OCI-LY7 (cell line): ENCODE measurements around the gene CFAP119. TPM values are rescaled to one million over a fixed set of nuclear protein-coding genes. Genes with fewer than 3 reads are reported as not detected.

Experiments
- BruUV-seq: library from RNA; stranded (reverse); fragments of 400-500 nt; replicated peaks from 2 replicates; lab custom pipeline; 2021; lab: Mats Ljungman, UMichigan
- CTCF ChIA-PET: fragments of 300-600 bp; sonication (Branson Sonifier 250); formaldehyde crosslinking; loops from one replicate; lab custom pipeline; 2022; ENCODE audit warnings: antibody characterized with exemption; ENCODE audit not compliant: unreplicated experiment; lab: Charles Lee
- POLR2A ChIA-PET: fragments of 300-600 bp; sonication (Branson Sonifier 250); formaldehyde crosslinking; loops from one replicate; lab custom pipeline; 2022; ENCODE audit warnings: antibody characterized with exemption; lab: Charles Lee
- DNase-seq: peaks from one replicate; pipeline ENCODE4 v3.0.0-alpha.2; 2015; ENCODE audit warnings: low spot score
- H2AFZ ChIP-seq: fragments of 200-600 bp; sonication (generic), shearing (Covaris generic); 2 replicates; pipeline ENCODE4 v1.6.1; 2014; ENCODE audit warnings: mild to moderate bottlenecking, antibody characterized with exemption, low read length, moderate library complexity
- H3K27ac ChIP-seq: fragments of 200-600 bp; sonication (generic); 2 replicates; pipeline ENCODE4 v1.5.1; 2014; ENCODE audit warnings: mixed run types, low read depth, mild to moderate bottlenecking, moderate library complexity, low read length, inconsistent platforms; ENCODE audit not compliant: poor library complexity, severe bottlenecking
- H3K36me3 ChIP-seq: fragments of 200-600 bp; sonication (generic); 2 replicates; pipeline ENCODE4 v1.6.1; 2014; ENCODE audit warnings: mild to moderate bottlenecking, antibody characterized with exemption, low read length, moderate library complexity, mixed read lengths; ENCODE audit not compliant: insufficient read depth
- H3K4me1 ChIP-seq: fragments of 200-600 bp; sonication (generic); 2 replicates; pipeline ENCODE4 v1.5.1; 2014; ENCODE audit warnings: mild to moderate bottlenecking, low read length; ENCODE audit not compliant: insufficient read depth, poor library complexity, severe bottlenecking
- H3K4me2 ChIP-seq: fragments of 200-600 bp; sonication (generic); 2 replicates; pipeline ENCODE4 v1.6.1; 2014; ENCODE audit warnings: mild to moderate bottlenecking, low read length
- H3K4me3 ChIP-seq: fragments of 200-600 bp; sonication (generic); 2 replicates; pipeline ENCODE4 v1.5.1; 2014; ENCODE audit warnings: mild to moderate bottlenecking, low read depth, low read length; ENCODE audit not compliant: poor library complexity, severe bottlenecking
- H3K79me2 ChIP-seq: fragments of 200-600 bp; sonication (generic); 2 replicates; pipeline ENCODE4 v1.6.1; 2016; ENCODE audit warnings: low read depth, mild to moderate bottlenecking, low read length, moderate library complexity, mixed read lengths; ENCODE audit not compliant: insufficient read depth
- H3K9me2 ChIP-seq: fragments of 200-600 bp; sonication (generic); 2 replicates; pipeline ENCODE4 v1.6.1; 2016; ENCODE audit warnings: mild to moderate bottlenecking, low read length, mixed read lengths; ENCODE audit not compliant: insufficient read depth
- H3K9me3 ChIP-seq: fragments of 200-600 bp; sonication (generic); 2 replicates; pipeline ENCODE4 v1.6.1; 2014; ENCODE audit warnings: mild to moderate bottlenecking, mixed run types, low read length, mixed read lengths
- H4K20me1 ChIP-seq: fragments of 200-600 bp; sonication (generic); 2 replicates; pipeline ENCODE4 v1.6.1; 2014; ENCODE audit warnings: mild to moderate bottlenecking, antibody characterized with exemption, low read length, moderate library complexity, mixed read lengths; ENCODE audit not compliant: insufficient read depth
- CTCF ChIP-seq: fragments of 200-600 bp; sonication (generic); conservative IDR thresholded peaks from 2 replicates; pipeline ENCODE4 v1.5.1; 2014; ENCODE audit warnings: mild to moderate bottlenecking, antibody characterized with exemption, low read length, moderate library complexity, mixed read lengths
- EZH2phosphoT487 ChIP-seq: fragments of 200-600 bp; sonication (generic); IDR thresholded peaks from 2 replicates; pipeline ENCODE4 v1.6.1; 2018; ENCODE audit warnings: low read depth, borderline replicate concordance, mild to moderate bottlenecking, mixed run types, antibody characterized with exemption, low read length, moderate library complexity, mixed read lengths
- intact Hi-C: fragments of 100-400 bp; cut with micrococcal nuclease; formaldehyde crosslinking; loops from one replicate; pipeline ENCODE4 v1.10.0; 2022; ENCODE audit not compliant: unreplicated experiment
- total RNA-seq, 2 experiments: library from RNA; depleted of rRNA in 1 of 2; stranded (reverse); fragments of >200 nt in 1 of 2; shearing (Covaris generic) in 1 of 2; gene quantifications; 2 replicates each; pipeline ENCODE4 v1.2.3, GENCODE V29; 2014 to 2022

CFAP119 gene
- total RNA-seq, 2 experiments from 2014 or later = 25.0 to 27.4 TPM

DNA sequence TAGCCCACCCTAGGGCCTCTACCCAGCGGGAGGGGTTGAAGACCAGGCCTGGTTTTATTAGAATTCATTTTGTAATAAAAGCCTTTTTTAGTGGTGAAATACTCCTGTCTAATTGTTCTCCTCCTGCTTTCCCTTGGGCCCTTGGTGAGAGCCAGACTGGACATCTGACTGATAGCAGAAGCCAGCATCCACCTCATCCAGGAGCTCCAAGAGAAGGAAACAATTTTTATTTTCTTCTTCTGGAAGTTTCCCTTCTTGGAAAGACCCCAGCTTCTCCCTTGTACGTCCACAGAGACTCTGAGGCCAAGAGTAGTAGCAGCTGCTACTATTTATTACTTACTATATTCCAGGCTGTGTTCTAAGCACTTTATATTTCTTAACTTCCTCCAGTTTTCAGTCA is 17.7 kb downstream of the CFAP119 start:
- H3K4me1 ChIP-seq = peaks cover 7% of the 10 kb centered on the region
- BruUV-seq = no TSS peak
- no peak overlapping the region for H2AFZ ChIP-seq
- H3K36me3 ChIP-seq = peaks cover 54% of the 10 kb centered on the region
- no peak overlapping the region for H3K4me3 ChIP-seq
- no peaks in the 10 kb centered on the region for H3K9me2 ChIP-seq
- POLR2A ChIA-PET = interaction anchor here (0.8 kb wide), 1 partner anchor 16 kb away, joined by 3 read pairs; no protein-coding TSS in a partner anchor
- H3K79me2 ChIP-seq = no peaks in the 10 kb centered on the region; the same call in 1 of the 2 replicates
- TF ChIP-seq CTCF (no peak), EZH2phosphoT487 (no peak)
- no peak overlapping the region for H3K27ac ChIP-seq
- no peaks in the 10 kb centered on the region for H4K20me1 ChIP-seq
- no peak overlapping the region for H3K4me2 ChIP-seq
- H3K9me3 ChIP-seq = no peaks in the 10 kb centered on the region
- intact Hi-C loops = no loop called here
- CTCF ChIA-PET = no interaction called here
- no peak for DNase-seq

DNA sequence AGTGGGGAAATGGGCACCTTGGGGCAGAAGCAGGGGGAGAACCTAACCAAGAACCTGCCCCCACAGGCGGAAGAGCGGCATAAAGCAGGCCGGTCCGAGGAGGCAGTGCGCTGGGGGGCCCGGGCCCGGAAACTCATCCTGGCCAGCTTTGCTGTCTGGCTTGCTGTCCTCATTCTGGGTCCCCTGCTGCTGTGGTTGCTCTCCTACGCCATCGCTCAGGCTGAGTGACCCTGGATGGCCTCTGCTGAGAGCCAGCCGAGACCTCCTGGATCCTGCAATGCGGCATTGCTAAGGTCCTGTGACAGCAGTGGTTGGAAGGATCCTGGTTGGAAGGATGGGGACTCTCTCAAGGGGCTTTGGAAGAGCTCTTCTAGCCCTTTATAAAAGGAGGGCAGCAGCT is 18.1 kb downstream of the CFAP119 start:
- Histone ChIP-seq H2AFZ (no peak overlapping the region), H3K9me2 (no peaks in the 10 kb centered on the region), H3K36me3 (peaks cover 59% of the 10 kb centered on the region), H3K9me3 (no peaks in the 10 kb centered on the region), H3K79me2 (no peaks in the 10 kb centered on the region), H3K4me1 (peaks cover 6% of the 10 kb centered on the region), H4K20me1 (no peaks in the 10 kb centered on the region), H3K27ac (no peak overlapping the region), H3K4me3 (no peak overlapping the region), H3K4me2 (no peak overlapping the region)
- TF ChIP-seq EZH2phosphoT487 = no peak
- TF ChIP-seq CTCF = no peak
- POLR2A ChIA-PET = interaction anchor here (0.8 kb wide), 1 partner anchor 16 kb away, joined by 3 read pairs; no protein-coding TSS in a partner anchor
- CTCF ChIA-PET = no interaction called here
- intact Hi-C loops = no loop called here
- no TSS peak for BruUV-seq
- DNase-seq = no peak

DNA sequence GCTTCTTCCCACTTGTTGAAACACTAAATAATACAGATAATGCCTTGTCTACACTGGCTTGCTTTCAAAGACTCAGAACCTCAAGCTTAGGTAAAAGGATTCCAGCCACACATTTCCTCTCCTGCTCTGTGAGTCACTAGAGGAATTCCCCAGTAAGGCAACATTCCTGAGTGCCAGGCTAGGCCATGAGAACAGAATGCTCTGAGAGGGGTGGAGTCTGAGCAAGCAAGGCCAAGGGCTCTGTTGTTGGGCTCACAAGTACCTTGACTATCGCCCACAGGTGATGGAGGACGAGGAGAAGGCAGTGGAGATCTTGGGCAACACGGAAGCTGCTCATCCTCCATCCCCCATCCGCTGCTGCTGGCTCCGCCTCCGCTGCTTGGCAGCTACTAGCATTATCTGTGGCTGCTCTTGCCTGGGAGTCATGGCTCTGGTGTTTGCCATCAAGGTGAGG is 20.4 kb downstream of the CFAP119 start:
- Histone ChIP-seq H3K27ac (no peak overlapping the region), H3K4me2 (no peak overlapping the region), H3K4me1 (no peaks in the 10 kb centered on the region), H3K9me3 (no peaks in the 10 kb centered on the region), H3K79me2 (no peaks in the 10 kb centered on the region), H4K20me1 (no peaks in the 10 kb centered on the region), H3K4me3 (no peak overlapping the region), H3K36me3 (peaks cover 81% of the 10 kb centered on the region), H3K9me2 (no peaks in the 10 kb centered on the region), H2AFZ (no peak overlapping the region)
- ChIA-PET CTCF (no interaction called here), POLR2A (interaction anchor here (0.6 kb wide), 1 partner anchor 702 kb away, joined by 6 read pairs; no protein-coding TSS in a partner anchor)
- no TSS peak for BruUV-seq
- no peak for DNase-seq
- intact Hi-C loops = no loop called here
- TF ChIP-seq EZH2phosphoT487 (no peak), CTCF (no peak)
